OCI-M2 (cell line): ENCODE measurements around the gene DENND5A.
"Not testable (repeated sequence)": the region's sequence is repeated elsewhere in the genome, so short reads cannot be mapped to it uniquely, and the experiment has no call there.

Experiments
- DNase-seq: peaks from one replicate; lab custom pipeline; 2025; ENCODE audit not compliant: unreplicated experiment; lab: John Stamatoyannopoulos, UW

Gene DENND5A

GRCh38 chr11:9179141-9179540, 86.0 kb downstream of the DENND5A start:
- DNase-seq = no peak

- DNase-seq = no peak
Observed at GRCh38 chr11:9178716-9179115, 86.4 kb downstream of the DENND5A start.

- no peak for DNase-seq
Observed at GRCh38 chr11:9177438-9178091, 87.6 kb downstream of the DENND5A start.

- DNase-seq = no peak
Observed at GRCh38 chr11:9176550-9176949, 88.6 kb downstream of the DENND5A start.

- DNase-seq = no peak
Observed at GRCh38 chr11:9176136-9176535, 89.0 kb downstream of the DENND5A start.

GRCh38 chr11:9172389-9172788, 92.8 kb downstream of the DENND5A start:
- DNase-seq = no peak

- no peak for DNase-seq
Observed at GRCh38 chr11:9170450-9170849, 94.7 kb downstream of the DENND5A start.

GRCh38 chr11:9169595-9170295, 95.4 kb downstream of the DENND5A start:
- no peak for DNase-seq

GRCh38 chr11:9161991-9162390, 103.2 kb downstream of the DENND5A start:
- DNase-seq = not testable (repeated sequence)

GRCh38 chr11:9160166-9160565, 105.0 kb downstream of the DENND5A start:
- DNase-seq = no peak

- DNase-seq = no peak
Observed at GRCh38 chr11:9158898-9159391, 106.2 kb downstream of the DENND5A start.

- no peak for DNase-seq
Observed at GRCh38 chr11:9155930-9156329, 109.2 kb downstream of the DENND5A start.

GRCh38 chr11:9153651-9154050, 111.5 kb downstream of the DENND5A start:
- no peak for DNase-seq

GRCh38 chr11:9151631-9152030, 113.5 kb downstream of the DENND5A start:
- DNase-seq = no peak

GRCh38 chr11:9150926-9151325, 114.2 kb downstream of the DENND5A start:
- DNase-seq = no peak

GRCh38 chr11:9150501-9150900, 114.6 kb downstream of the DENND5A start:
- no peak for DNase-seq

- DNase-seq = no peak
Observed at GRCh38 chr11:9148727-9149126, 116.4 kb downstream of the DENND5A start.

GRCh38 chr11:9148035-9148434, 117.1 kb downstream of the DENND5A start:
- no peak for DNase-seq

GRCh38 chr11:9146477-9146876, 118.7 kb downstream of the DENND5A start:
- no peak for DNase-seq

GRCh38 chr11:9145283-9145682, 119.9 kb downstream of the DENND5A start:
- DNase-seq = no peak

GRCh38 chr11:9144828-9145227, 120.3 kb downstream of the DENND5A start:
- DNase-seq = no peak

GRCh38 chr11:9143721-9144120, 121.4 kb downstream of the DENND5A start:
- no peak for DNase-seq

- DNase-seq = no peak
Observed at GRCh38 chr11:9142732-9143131, 122.4 kb downstream of the DENND5A start.
